K562 (cell line): ENCODE results near the gene FADS1. TPM values are rescaled to one million over a fixed set of nuclear protein-coding genes. Genes with fewer than 3 reads are reported as not detected.

Experiments used
- BRCA1 ChIP-seq, 2 experiments: fragments of 450-650 bp in 1 of 2; sonication (generic) in 1 of 2; formaldehyde crosslinking in 1 of 2; IDR thresholded peaks; 2 replicates each; pipeline versions ENCODE4 v1.5.0 to v1.6.1; 2017 to 2020; ENCODE audit warnings: mild to moderate bottlenecking in 1 of 2, missing genetic modification reagents in 1 of 2
- CBX2 ChIP-seq: fragments of 200-600 bp; sonication (generic); IDR thresholded peaks from one replicate; pipeline ENCODE4 v1.6.1; 2012; ENCODE audit warnings: mild to moderate bottlenecking, low read length, inconsistent platforms; ENCODE audit not compliant: insufficient read depth, poor library complexity, severe bottlenecking
- CBX3 ChIP-seq, 2 experiments: IDR thresholded peaks; 1 replicate in 1 of 2; 2 replicates in 1 of 2; pipeline ENCODE4 v1.6.1; 2012; ENCODE audit warnings: inconsistent platforms in 2 of 2, low read length in 2 of 2, borderline replicate concordance in 1 of 2, control low read depth in 1 of 2
- DDX20 ChIP-seq: fragments of 450-650 bp; IDR thresholded peaks from 2 replicates; pipeline ENCODE4 v1.6.1; 2016; ENCODE audit warnings: missing genetic modification characterization, low read depth, mild to moderate bottlenecking, missing compliant biosample characterization, moderate library complexity
- ETS2 ChIP-seq: IDR thresholded peaks from 2 replicates; pipeline ENCODE4 v1.6.1; 2016; ENCODE audit warnings: borderline replicate concordance, missing genetic modification characterization, mild to moderate bottlenecking, moderate library complexity, missing compliant biosample characterization; ENCODE audit not compliant: poor library complexity, severe bottlenecking
- HMGN3 ChIP-seq: IDR thresholded peaks from 2 replicates; pipeline ENCODE4 v1.6.1; 2011; ENCODE audit warnings: borderline replicate concordance, low read depth, mild to moderate bottlenecking, mixed read lengths, low read length; ENCODE audit not compliant: insufficient read length; ENCODE audit errors: extremely low read depth
- HNRNPUL1 ChIP-seq: fragments of 200-400 bp; formaldehyde crosslinking; IDR thresholded peaks from 2 replicates; pipeline ENCODE4 v1.6.1; 2017; ENCODE audit warnings: low read length
- PHF20 ChIP-seq: fragments of 450-650 bp; IDR thresholded peaks from 2 replicates; pipeline ENCODE4 v1.6.1; 2018; ENCODE audit not compliant: partially characterized antibody
- SRSF1 ChIP-seq: fragments of 200-400 bp; formaldehyde crosslinking; IDR thresholded peaks from 2 replicates; pipeline ENCODE4 v1.6.1; 2017; ENCODE audit warnings: mild to moderate bottlenecking, low read depth, low read length, moderate library complexity
- U2AF1 ChIP-seq: fragments of 200-400 bp; formaldehyde crosslinking; optimal IDR thresholded peaks from 2 replicates; pipeline ENCODE3; 2017; ENCODE audit warnings: mild to moderate bottlenecking, low read depth, low read length, moderate library complexity
- ZFPM2 ChIP-seq: fragments of 250-450 bp; sonication (Bioruptor Pico); IDR thresholded peaks from 2 replicates; pipeline ENCODE4 v1.5.1; 2022; ENCODE audit warnings: mild to moderate bottlenecking
- ZKSCAN3 ChIP-seq: fragments of 250-450 bp; sonication (Bioruptor Pico); IDR thresholded peaks from 2 replicates; pipeline ENCODE4 v1.4.0; 2020
- ZNF24 ChIP-seq: fragments of 450-650 bp; IDR thresholded peaks from 2 replicates; pipeline ENCODE4 v1.6.1; 2016
- polyA plus RNA-seq, 8 experiments: library from polyadenylated mRNA; depleted of rRNA in 4 of 8; stranded (reverse) in 5 of 8; unstranded in 3 of 8; fragments of >200 nt; fragmentation: Nextera tagmentation in 2 of 8; fragmentation: Illumina TruSeq in 1 of 8; extraction: Ambion mirVana in 2 of 8; extraction: Trizol in 1 of 8; gene quantifications; 2 replicates each; pipeline versions ENCODE4 v1.2.1 to v1.2.3, GENCODE V29; 2011 to 2014; ENCODE audit warnings: inconsistent platforms in 1 of 8, missing spikeins in 1 of 8
- total RNA-seq, 7 experiments: library from RNA; depleted of rRNA in 6 of 7; stranded (reverse); fragments of >200 nt in 6 of 7; fragmentation: Illumina TruSeq in 2 of 7; extraction: Trizol in 2 of 7; gene quantifications; 2 replicates each; pipeline versions ENCODE4 v1.2.1 to v1.2.3, GENCODE V29; 2011 to 2021; ENCODE audit warnings: low replicate concordance in 1 of 7
- TF ChIP-seq, protein P1 (sequence below): fragments of 450-650 bp; IDR thresholded peaks from 2 replicates; pipeline ENCODE4 v1.6.1; 2017; ENCODE audit warnings: antibody characterized with exemption, mild to moderate bottlenecking
- TF ChIP-seq, protein P2 (sequence below): fragments of 150-350 bp; conservative IDR thresholded peaks from 2 replicates; pipeline ENCODE4 v1.6.1; 2014; ENCODE audit warnings: low read length
- TF ChIP-seq, protein P3 (sequence below): sonication (generic); formaldehyde crosslinking; IDR thresholded peaks from 2 replicates; pipeline ENCODE4 v1.8.0; 2022; ENCODE audit warnings: mild to moderate bottlenecking, missing genetic modification reagents

The FADS1 gene
- total and polyA plus RNA-seq, 9 of the 15 experiments (the other 6 are each of a cell fraction or from before 2014, with no cell fraction given): 110 to 864 (median 364) TPM

DNA sequence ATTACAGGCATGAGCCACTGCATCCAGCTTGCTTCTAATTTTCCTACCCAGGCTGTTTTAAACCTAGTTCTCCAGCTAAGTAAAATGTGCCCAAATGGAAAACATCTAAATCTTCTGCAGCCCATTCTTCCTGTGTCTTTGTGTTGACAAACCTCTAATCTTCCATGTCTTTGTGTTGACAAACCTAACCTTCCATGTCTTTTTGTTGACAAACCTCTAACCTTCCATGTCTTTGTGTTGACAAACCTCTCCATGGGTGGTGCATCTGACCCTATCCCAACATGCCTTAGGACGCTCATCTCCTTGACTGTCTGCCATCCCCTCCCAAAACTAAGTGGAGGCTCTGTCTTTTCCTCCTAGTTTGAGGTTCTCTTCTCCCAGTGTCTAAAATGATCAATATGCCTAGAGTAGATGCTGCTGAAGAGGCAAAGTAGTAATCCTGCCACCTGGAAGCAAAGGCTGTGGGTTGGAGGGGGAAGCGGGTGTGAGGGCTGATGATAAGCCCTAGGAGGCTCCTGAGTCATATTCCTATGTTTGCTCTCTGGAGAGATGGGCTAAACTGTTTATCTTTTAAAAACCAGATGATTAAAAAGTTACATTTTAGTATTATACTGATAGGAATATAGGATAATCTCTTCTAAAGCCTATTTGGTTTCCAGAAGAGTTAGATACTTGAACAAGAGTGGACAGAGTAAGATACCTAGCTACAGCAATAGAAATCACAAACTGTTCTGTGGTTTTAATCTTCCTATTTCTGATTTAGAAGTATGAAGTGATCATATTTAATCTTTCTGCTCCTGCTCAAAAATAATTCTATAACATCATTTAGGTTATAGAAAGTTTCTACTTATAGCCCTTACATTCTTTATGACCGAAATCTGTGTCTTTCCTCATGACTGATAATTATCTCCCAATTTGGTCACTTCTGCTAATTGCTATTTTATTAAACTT, 16.2 kb downstream of the FADS1 start (continued):
- no peak for TF ChIP-seq ETS2 (tag)
- no peak for TF ChIP-seq CBX2
- no peak for TF ChIP-seq PHF20
- TF ChIP-seq, protein P1, sequence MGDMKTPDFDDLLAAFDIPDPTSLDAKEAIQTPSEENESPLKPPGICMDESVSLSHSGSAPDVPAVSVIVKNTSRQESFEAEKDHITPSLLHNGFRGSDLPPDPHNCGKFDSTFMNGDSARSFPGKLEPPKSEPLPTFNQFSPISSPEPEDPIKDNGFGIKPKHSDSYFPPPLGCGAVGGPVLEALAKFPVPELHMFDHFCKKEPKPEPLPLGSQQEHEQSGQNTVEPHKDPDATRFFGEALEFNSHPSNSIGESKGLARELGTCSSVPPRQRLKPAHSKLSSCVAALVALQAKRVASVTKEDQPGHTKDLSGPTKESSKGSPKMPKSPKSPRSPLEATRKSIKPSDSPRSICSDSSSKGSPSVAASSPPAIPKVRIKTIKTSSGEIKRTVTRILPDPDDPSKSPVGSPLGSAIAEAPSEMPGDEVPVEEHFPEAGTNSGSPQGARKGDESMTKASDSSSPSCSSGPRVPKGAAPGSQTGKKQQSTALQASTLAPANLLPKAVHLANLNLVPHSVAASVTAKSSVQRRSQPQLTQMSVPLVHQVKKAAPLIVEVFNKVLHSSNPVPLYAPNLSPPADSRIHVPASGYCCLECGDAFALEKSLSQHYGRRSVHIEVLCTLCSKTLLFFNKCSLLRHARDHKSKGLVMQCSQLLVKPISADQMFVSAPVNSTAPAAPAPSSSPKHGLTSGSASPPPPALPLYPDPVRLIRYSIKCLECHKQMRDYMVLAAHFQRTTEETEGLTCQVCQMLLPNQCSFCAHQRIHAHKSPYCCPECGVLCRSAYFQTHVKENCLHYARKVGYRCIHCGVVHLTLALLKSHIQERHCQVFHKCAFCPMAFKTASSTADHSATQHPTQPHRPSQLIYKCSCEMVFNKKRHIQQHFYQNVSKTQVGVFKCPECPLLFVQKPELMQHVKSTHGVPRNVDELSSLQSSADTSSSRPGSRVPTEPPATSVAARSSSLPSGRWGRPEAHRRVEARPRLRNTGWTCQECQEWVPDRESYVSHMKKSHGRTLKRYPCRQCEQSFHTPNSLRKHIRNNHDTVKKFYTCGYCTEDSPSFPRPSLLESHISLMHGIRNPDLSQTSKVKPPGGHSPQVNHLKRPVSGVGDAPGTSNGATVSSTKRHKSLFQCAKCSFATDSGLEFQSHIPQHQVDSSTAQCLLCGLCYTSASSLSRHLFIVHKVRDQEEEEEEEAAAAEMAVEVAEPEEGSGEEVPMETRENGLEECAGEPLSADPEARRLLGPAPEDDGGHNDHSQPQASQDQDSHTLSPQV: peak; percentile 61
- TF ChIP-seq ZKSCAN3 (CRISPR knock-in tag): no peak
- no peak for TF ChIP-seq ZNF24
- no peak for TF ChIP-seq DDX20 (tag)
- TF ChIP-seq SRSF1: no peak
- 0 out of 3 replicates have a peak, but pooled peaks of 1 of the 2 experiments have one; percentile 26 for TF ChIP-seq CBX3 (IDR thresholded peaks at IDR 0.05; ENCODE audit: borderline replicate concordance in 1 of 2, low read length in 2 of 2)
- no peak for TF ChIP-seq ZFPM2 (CRISPR knock-in tag)
- no peak for TF ChIP-seq HMGN3
- no peak for TF ChIP-seq U2AF1
- TF ChIP-seq, protein P2, sequence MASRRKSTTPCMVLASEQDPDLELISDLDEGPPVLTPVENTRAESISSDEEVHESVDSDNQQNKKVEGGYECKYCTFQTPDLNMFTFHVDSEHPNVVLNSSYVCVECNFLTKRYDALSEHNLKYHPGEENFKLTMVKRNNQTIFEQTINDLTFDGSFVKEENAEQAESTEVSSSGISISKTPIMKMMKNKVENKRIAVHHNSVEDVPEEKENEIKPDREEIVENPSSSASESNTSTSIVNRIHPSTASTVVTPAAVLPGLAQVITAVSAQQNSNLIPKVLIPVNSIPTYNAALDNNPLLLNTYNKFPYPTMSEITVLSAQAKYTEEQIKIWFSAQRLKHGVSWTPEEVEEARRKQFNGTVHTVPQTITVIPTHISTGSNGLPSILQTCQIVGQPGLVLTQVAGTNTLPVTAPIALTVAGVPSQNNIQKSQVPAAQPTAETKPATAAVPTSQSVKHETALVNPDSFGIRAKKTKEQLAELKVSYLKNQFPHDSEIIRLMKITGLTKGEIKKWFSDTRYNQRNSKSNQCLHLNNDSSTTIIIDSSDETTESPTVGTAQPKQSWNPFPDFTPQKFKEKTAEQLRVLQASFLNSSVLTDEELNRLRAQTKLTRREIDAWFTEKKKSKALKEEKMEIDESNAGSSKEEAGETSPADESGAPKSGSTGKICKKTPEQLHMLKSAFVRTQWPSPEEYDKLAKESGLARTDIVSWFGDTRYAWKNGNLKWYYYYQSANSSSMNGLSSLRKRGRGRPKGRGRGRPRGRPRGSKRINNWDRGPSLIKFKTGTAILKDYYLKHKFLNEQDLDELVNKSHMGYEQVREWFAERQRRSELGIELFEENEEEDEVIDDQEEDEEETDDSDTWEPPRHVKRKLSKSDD: no peak
- no peak for TF ChIP-seq HNRNPUL1
- TF ChIP-seq, protein P3, sequence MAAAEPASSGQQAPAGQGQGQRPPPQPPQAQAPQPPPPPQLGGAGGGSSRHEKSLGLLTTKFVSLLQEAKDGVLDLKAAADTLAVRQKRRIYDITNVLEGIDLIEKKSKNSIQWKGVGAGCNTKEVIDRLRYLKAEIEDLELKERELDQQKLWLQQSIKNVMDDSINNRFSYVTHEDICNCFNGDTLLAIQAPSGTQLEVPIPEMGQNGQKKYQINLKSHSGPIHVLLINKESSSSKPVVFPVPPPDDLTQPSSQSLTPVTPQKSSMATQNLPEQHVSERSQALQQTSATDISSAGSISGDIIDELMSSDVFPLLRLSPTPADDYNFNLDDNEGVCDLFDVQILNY: no peak
- TF ChIP-seq BRCA1 (IDR thresholded peaks at IDR 0.05): no peak
- TF ChIP-seq BRCA1 (CRISPR knock-in tag; IDR thresholded peaks at IDR 0.05): no peak
